GM19099 (cell line): ENCODE results near the gene NUMA1.

ENCODE experiments used
- POLR2A ChIP-seq: IDR thresholded peaks from 3 replicates; pipeline ENCODE4 v1.6.1; 2011; ENCODE audit warnings: low read depth; ENCODE audit not compliant: insufficient read length; ENCODE audit errors: extremely low read depth

The NUMA1 gene

DNA sequence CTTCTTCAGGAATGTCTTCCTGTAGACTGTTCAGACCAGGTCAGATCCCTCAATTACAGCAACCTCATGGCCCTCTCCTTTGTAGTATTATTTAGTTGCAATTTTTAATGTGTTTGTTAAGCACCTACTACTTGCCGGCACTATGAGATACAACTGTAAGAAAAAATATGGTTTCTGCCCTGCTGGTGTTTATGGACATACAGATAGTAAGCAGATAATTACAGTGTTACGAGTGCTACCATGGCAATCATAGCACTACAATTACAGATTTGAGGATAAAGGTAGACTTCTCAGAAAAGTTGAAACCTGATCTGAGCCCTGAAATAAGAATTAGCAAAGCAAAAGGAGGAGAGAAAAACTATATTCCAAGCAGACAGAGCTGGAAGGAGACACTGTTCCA lies 3.1 kb upstream of the NUMA1 start:
- TF ChIP-seq POLR2A, result no peak

DNA sequence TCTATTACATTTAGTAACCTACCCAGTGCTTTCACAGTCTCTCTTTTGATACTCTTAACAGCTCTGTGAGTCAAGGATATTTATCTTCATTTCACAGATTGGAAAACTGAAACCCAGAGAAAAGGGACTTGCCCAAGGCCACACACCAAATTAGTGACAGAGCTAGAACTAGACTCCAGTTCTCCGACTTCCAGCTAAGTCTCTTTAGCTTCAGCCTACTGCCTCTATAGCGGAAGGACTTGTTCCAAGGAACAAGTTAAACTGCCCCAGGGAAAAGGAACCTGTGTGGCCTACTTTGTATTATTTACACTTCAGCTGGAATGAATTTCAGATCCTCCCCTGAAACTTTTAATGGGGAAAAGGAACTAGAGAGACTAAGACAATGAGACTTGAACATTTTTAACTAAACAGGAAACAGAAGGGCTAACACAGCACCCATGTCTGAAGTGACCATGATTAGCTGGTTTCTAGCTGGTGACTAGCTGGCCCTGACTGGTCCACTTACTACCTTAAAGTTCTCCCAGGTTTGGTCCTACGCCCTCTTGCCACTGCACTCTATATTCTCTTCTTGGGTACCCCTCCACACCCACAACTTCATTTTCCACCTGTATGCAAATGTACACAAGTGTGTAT lies 1.6 kb upstream of the NUMA1 start:
- no peak for TF ChIP-seq POLR2A

- no peak for TF ChIP-seq POLR2A
Observed at GRCh38 chr11:72081184-72081644, 872 bp upstream of the NUMA1 start.

GRCh38 chr11:72079819-72080325 lies 470 bp downstream of the NUMA1 start:
- no peak for TF ChIP-seq POLR2A

DNA sequence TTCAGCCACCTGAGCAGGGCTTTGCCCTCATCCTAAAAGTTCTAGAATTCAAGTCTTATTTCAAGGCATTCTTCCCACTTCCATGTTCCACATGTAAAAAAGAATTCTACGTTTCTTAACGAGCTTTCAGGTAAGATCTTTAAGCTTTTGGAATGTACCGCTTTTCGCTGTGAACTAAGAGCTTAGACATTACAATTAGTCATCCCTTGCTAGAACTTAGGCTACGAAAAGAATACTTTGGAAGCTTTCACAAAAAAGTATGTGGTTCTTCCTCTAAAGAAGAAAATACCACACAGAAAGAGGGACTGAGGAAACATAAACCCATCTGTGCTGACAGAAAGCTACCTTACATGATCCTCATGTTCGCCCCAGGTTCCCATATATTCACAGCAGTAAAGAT lies 1.9 kb downstream of the NUMA1 start:
- TF ChIP-seq POLR2A, result no peak

- no peak for TF ChIP-seq POLR2A
Observed at GRCh38 chr11:72075756-72076155, 4.6 kb downstream of the NUMA1 start.

GRCh38 chr11:72075109-72075508 lies 5.2 kb downstream of the NUMA1 start:
- TF ChIP-seq POLR2A, result no peak

- TF ChIP-seq POLR2A, result no peak
Observed at GRCh38 chr11:72072348-72072747, 8.0 kb downstream of the NUMA1 start.

DNA sequence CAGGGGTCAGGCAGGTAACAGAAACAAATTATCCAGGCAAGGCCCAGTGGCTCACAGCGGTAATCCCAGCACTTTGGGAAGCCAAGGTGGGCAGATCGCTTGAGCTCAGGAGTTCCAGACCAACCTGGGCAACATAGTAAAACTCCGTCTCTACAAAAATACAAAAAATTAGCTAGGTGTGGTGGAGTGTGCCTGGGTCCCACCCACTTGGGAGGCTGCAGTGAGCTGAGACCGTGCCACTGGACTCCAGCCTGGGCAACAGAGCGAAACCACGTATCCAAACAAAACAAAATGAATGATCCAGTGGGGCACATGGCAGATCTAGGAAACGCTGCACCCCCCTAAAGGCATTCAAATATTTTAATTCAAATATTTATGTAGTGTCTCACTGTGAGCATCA lies 9.9 kb downstream of the NUMA1 start:
- TF ChIP-seq POLR2A, result no peak

- TF ChIP-seq POLR2A, result peak; percentile 35
Observed at GRCh38 chr11:72069787-72070251, 10.5 kb downstream of the NUMA1 start.

DNA sequence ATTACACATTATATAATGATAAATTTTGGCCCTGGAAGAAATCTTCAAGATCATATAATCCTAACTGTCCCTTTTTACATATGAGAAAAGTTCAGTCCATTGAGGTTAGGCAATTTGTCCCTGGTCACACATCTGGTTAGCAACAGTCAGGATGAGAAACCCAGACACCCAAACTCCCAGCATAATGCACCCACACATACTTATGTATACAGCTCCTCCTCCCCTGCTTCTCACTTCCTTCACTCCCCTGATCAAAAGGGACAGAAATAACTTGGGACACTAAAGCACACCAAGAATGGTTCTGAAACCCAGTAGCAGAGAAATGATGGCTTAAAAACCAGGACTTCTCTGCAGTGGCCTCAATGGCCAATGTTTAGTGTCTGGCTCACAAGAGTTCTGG lies 11.1 kb downstream of the NUMA1 start:
- no peak for TF ChIP-seq POLR2A

GRCh38 chr11:72067676-72068075 lies 12.7 kb downstream of the NUMA1 start:
- no peak for TF ChIP-seq POLR2A

DNA sequence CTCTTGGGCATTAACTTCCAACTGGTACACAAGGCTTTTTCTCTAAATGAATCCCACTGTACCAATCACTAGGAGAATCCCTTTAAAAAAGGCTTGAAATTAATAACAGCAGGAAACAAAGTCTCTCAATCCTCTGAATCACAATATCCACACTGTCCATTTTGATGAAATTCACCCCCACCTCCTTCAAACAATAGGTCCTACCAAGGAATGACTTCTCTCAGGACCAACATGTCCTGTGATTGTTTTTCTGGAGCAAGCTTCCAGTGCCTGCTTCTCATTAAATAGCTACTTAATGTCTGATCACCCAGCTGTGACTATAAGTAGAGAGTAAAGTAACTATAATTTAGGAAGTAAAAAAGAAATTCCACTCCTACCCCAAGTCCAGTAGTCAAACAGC lies 13.1 kb downstream of the NUMA1 start:
- no peak for TF ChIP-seq POLR2A

GRCh38 chr11:72066855-72067254 lies 13.5 kb downstream of the NUMA1 start:
- no peak for TF ChIP-seq POLR2A

DNA sequence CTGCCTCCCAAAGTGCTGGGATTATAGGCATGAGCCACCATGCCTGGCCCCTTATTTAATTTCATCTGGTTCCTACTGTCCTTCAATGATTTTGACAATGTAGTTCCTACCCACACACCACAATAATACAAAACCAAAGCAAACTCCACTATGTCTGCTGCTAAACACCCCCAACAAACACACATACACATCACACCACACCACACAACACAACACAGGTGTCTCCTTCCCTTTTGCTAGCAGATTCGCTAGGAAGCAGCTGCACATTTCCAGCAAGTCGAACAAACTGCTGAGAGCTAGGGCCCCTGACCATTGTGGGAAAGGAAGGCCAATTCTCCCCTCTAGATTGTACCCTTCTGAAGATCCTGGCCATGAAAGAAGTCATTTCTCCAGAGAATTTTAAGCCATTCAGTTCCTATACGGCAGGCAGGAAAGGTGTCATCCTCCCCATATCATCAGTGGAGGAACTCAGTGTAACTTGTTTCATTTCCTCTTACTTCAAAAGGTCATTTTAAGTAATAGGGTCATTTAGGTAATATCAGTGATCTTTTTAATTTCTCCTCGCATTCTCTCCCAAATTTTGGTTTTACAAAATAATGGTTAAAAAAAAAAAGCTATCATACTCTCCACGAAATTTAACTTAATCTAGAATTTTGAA lies 18.5 kb downstream of the NUMA1 start:
- no peak for TF ChIP-seq POLR2A

- no peak for TF ChIP-seq POLR2A
Observed at GRCh38 chr11:72058416-72059034, 21.8 kb downstream of the NUMA1 start.

DNA sequence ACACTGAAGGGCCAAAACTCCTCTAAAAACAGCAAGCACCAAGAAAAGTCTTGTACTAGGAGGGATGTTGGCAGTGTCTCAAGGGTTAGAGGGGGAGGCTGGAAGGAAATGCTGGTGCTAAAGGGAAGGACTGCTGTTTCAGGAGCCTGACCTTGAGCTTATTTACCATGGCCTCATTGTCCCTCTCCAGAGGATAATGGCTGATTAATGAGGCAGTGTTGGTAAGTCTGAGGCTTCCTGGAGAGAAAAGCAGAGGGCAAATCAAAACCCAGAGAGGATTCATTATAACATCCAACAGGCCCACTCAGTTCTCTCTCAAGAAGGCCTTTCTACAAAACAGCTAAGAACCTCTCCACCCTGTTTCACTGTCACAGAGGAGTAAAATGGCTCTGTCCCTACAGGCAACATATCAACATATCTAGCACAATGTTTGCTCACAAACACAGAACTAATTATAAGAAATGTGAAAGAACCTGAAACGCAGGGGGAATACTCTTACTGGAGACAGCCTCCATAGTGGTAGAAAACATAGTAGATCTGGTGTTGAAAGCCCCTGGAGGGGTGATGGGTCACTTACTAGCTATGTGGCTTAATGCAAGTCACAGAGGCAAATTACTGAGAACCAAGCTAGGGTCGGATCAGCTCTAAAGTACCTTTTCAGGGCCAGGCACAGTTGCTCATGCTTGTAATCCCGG lies 31.4 kb downstream of the NUMA1 start:
- no peak for TF ChIP-seq POLR2A
